Heart right ventricle (tissue), 16 donors: ENCODE measurements around the gene TMEM54. TPM values are rescaled to one million over a fixed set of nuclear protein-coding genes. Genes with fewer than 3 reads are reported as not detected.

Experiments
- ATAC-seq, 8 donors: fragments of 200-7000 bp; cut with Tn5 transposase; one replicate each; pipeline ENCODE4 v1.9.1; 2020; ENCODE audit warnings: mild to moderate bottlenecking in 8 of 8, moderate library complexity in 8 of 8, moderate number of reproducible peaks in 1 of 8
- DNase-seq, 2 donors: peaks; one replicate each; pipeline ENCODE4 v3.0.0-alpha.2; 2020
- H3K27ac ChIP-seq, 10 donors: fragments of 200-600 bp; sonication (generic) in 2 of 10; one replicate each; pipeline versions ENCODE4 v1.5.0 to v1.8.0; 2020 to 2022; ENCODE audit warnings: mild to moderate bottlenecking in 3 of 10
- H3K27me3 ChIP-seq, 7 donors: fragments of 200-600 bp; one replicate each; pipeline ENCODE4 v1.8.0; 2021 to 2022; ENCODE audit warnings: mild to moderate bottlenecking in 2 of 7
- H3K36me3 ChIP-seq, 9 donors: fragments of 200-600 bp; sonication (generic) in 1 of 9; one replicate each; pipeline versions ENCODE4 v1.5.0 to v1.8.0; 2020 to 2022; ENCODE audit warnings: mild to moderate bottlenecking in 2 of 9
- H3K4me1 ChIP-seq, 9 donors: fragments of 200-600 bp; sonication (generic) in 1 of 9; one replicate each; pipeline versions ENCODE4 v1.5.0 to v1.8.0; 2020 to 2022; ENCODE audit warnings: mild to moderate bottlenecking in 4 of 9
- H3K4me3 ChIP-seq, 10 donors: fragments of 200-600 bp; sonication (generic) in 2 of 10; one replicate each; pipeline versions ENCODE4 v1.5.0 to v1.8.0; 2020 to 2022; ENCODE audit warnings: mild to moderate bottlenecking in 7 of 10, moderate library complexity in 2 of 10
- H3K9me3 ChIP-seq, 11 donors: fragments of 200-600 bp in 10 of 11; sonication (generic) in 2 of 11; one replicate each; pipeline versions ENCODE4 v1.5.0 to v1.8.0; 2013 to 2022; ENCODE audit warnings: mild to moderate bottlenecking in 2 of 11, control low read depth in 1 of 11, moderate library complexity in 1 of 11
- WGBS, 2 donors: extraction: QIAGEN DNeasy Blood & Tissue Kit; methylation state at CpG; one replicate each; pipeline ENCODE4 v1.1.7; 2013; ENCODE audit warnings: inconsistent platforms in 1 of 2; 5-methylcytosine and 5-hydroxymethylcytosine counted together
- intact Hi-C, 10 donors: fragments of 100-400 bp; cut with DNase I; formaldehyde crosslinking; loops; one replicate each; pipeline versions ENCODE4 v1.11.1 to v1.14.2; 2022
- polyA plus RNA-seq, 2 donors: library from polyadenylated mRNA; stranded (reverse); fragments of 200-250 nt; gene quantifications; one replicate each; pipeline ENCODE4 v1.2.3, GENCODE V29; 2013
- total RNA-seq, 10 donors: library from RNA; stranded (reverse); fragmentation: NEBNext Ultra II Directional in 3 of 10; extraction: Animal tissue kit (Norgen Biotek cat#: 25700) in 3 of 10; gene quantifications; one replicate each; pipeline versions ENCODE4 v1.2.1 to v1.2.4, GENCODE V29; 2021 to 2023
- TF ChIP-seq, protein P1 (sequence below), 9 donors: fragments of 200-600 bp; sonication (generic) in 2 of 9; IDR thresholded peaks; one replicate each; pipeline versions ENCODE4 v1.5.0 to v1.8.0; 2021 to 2022; ENCODE audit warnings: antibody characterized with exemption in 9 of 9, mild to moderate bottlenecking in 5 of 9, moderate library complexity in 1 of 9
- donor health status: Arrhythmogenic right ventricular cardiomyopathy.
- donor health status: ischemic (EF 13 %, LVEDD 7.1; RV severe dilation, severe dysfunction).
- donor health status: healthy with polysubstance abuse.
- donor health status: DM: no; HTN: yes; CAD: no.
- donor health status: DM: no; HTN: no; CAD: no.
- donor health status: ischemic (EF 25% LVEDD 6.9; RV normal size, moderate dysfunction).
- donor health status: ischemic (EF 25% LVEDD 5.7; RV mildly dilated, moderate dysfunction).
- donor health status: healthy.
- donor health status: DM: yes; HTN: yes; CAD: no.
- donor health status: Ischemic cardiomyopathy.
- donor health status: ischemic (EF 35%, LVEDD 5.7; RV mildly dilated, moderate dysfunction).
- donor health status: nonischemic (EF 11% LVEDD 7.7; RV severe dilation, severe dysfunction).
- donor health status: DM: yes; HTN: yes; CAD: no.
- donor health status: PGD.
- donor health status: ischemic (EF 29% LVEDD 5.4; RV normal size, mild dysfunction).
- donor health status: nonischemic (EF 23%, LVEDD 6.1; RV moderate dilation, normal function).

TMEM54 gene
- total and polyA plus RNA-seq, 12 donors: 4.5 to 22.5 (median 10.8) TPM

- ATAC-seq (peak in 7 of 8 donors; percentile 23 to 69 (median 50)), DNase-seq (no peak)
- TF ChIP-seq, protein P1, sequence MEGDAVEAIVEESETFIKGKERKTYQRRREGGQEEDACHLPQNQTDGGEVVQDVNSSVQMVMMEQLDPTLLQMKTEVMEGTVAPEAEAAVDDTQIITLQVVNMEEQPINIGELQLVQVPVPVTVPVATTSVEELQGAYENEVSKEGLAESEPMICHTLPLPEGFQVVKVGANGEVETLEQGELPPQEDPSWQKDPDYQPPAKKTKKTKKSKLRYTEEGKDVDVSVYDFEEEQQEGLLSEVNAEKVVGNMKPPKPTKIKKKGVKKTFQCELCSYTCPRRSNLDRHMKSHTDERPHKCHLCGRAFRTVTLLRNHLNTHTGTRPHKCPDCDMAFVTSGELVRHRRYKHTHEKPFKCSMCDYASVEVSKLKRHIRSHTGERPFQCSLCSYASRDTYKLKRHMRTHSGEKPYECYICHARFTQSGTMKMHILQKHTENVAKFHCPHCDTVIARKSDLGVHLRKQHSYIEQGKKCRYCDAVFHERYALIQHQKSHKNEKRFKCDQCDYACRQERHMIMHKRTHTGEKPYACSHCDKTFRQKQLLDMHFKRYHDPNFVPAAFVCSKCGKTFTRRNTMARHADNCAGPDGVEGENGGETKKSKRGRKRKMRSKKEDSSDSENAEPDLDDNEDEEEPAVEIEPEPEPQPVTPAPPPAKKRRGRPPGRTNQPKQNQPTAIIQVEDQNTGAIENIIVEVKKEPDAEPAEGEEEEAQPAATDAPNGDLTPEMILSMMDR (IDR thresholded peaks at IDR 0.05): peak in 2 of 9 donors; percentile 22 to 48
- Histone ChIP-seq H3K27me3 (peaks cover 7 to 59% (median 40%) of the 10 kb centered on the region in 7 donors), H3K4me1 (peaks cover 2 to 12% (median 8%) of the 10 kb centered on the region in 9 donors), H3K4me3 (peak overlapping the region in 9 of 10 donors; percentile 31 to 56 (median 50)), H3K27ac (peak overlapping the region in 1 of 10 donors; percentile 9), H3K9me3 (no peaks in the 10 kb centered on the region), H3K36me3 (no peaks in the 10 kb centered on the region)
- intact Hi-C loops: no loop called here
- WGBS, 2 donors: 2 to 5% methylated on average over 49 to 58 of the region's 58 CpGs
Observed at GRCh38 chr1:32893198-32894018, 7.8 kb downstream of the TMEM54 start.

DNA sequence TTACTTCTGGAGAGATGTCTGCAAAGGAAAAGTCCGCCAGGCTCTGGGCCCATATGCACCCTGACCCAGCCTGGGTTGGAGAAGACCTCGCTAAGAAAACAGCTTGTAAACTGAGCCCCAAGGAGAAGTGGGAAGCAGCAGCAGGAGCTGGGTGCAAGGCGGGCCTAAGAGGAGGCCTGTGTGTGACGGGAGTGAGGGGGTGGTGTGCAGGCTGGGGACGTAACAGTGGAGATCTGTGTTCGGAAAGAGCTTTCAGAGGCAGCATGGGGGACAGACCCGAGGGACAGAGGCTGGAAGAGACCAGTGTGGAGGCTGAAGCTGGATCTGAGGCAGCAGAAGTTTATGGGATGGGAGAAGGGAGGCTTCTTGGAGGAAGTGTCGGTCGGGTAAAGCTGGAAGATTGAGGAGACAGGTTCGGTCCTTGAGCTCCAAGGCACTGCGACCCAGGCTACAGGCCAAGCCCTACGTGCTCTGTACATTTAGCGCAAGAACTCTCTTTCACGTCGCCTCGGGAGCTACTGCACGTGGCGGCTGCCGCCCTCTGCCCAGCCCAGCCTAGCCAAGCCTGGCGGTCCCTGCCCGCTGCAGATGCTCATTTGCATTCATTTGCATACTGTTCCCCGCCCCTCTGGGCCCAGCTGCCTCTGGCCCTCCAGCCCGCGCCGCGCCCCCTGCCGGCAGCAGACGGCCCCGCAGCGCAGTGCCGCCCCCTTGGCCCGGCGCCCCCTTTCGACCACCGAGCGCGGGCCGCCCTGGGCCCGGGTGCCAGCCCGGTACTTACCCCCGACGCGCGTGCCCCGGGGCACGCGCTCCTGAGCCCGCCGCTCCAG lies 8.6 kb downstream of the TMEM54 start:
- H3K9me3 ChIP-seq: no peaks in the 10 kb centered on the region
- peaks cover 9 to 68% (median 47%) of the 10 kb centered on the region in 7 donors for H3K27me3 ChIP-seq
- peak overlapping the region in 9 of 10 donors; percentile 31 to 56 (median 50) for H3K4me3 ChIP-seq
- intact Hi-C loops: no loop called here
- DNase-seq: no peak
- WGBS, 2 donors: 18 to 20% methylated on average over 47 to 49 of the region's 49 CpGs
- H3K36me3 ChIP-seq: no peaks in the 10 kb centered on the region
- ATAC-seq: peak in 3 of 8 donors; percentile 19 to 22 (median 20)
- H3K27ac ChIP-seq: no peak overlapping the region
- TF ChIP-seq, protein P1 (IDR thresholded peaks at IDR 0.05): peak; percentile 16 to 60 (median 38)
- H3K4me1 ChIP-seq: peaks cover 2 to 12% (median 8%) of the 10 kb centered on the region in 9 donors

DNA sequence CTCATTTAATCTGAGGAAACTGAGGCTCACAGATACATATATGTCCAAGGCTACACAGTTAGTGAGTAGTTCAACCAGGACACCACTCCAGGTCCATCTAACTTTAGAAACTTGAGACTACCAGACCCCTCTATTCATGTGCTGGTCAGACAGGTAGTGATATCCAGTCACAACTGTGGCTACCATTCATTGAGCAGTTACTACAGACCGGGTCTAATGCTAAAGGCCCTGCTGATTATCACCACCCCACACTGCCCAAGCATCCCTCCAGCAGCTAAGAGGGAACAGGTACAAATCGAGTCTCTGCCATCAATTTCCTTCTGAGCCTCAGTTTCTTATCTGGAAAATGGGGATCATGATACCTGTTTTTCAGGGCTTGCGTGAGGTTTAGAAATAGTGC lies 9.6 kb downstream of the TMEM54 start:
- Histone ChIP-seq H3K4me3 (no peak overlapping the region), H3K27ac (no peak overlapping the region), H3K4me1 (peaks cover 2 to 13% (median 9%) of the 10 kb centered on the region in 9 donors), H3K36me3 (no peaks in the 10 kb centered on the region), H3K9me3 (no peaks in the 10 kb centered on the region), H3K27me3 (peaks cover 18 to 77% (median 57%) of the 10 kb centered on the region in 7 donors)
- intact Hi-C loops: no loop called here
- TF ChIP-seq, protein P1 (IDR thresholded peaks at IDR 0.05): no peak
- 88 to 91% methylated on average over 3 of the region's 3 CpGs for WGBS, 2 donors
- no peak for ATAC-seq
- no peak for DNase-seq

GRCh38 chr1:32891241-32891570 lies 10.0 kb downstream of the TMEM54 start:
- no peak overlapping the region for H3K27ac ChIP-seq
- H3K4me1 ChIP-seq: peaks cover 2 to 17% (median 10%) of the 10 kb centered on the region in 9 donors
- no peaks in the 10 kb centered on the region for H3K36me3 ChIP-seq
- TF ChIP-seq, protein P1 (IDR thresholded peaks at IDR 0.05): no peak
- intact Hi-C loops: no loop called here
- peaks cover 18 to 81% (median 61%) of the 10 kb centered on the region in 7 donors for H3K27me3 ChIP-seq
- ATAC-seq (no peak), DNase-seq (no peak)
- H3K9me3 ChIP-seq: no peaks in the 10 kb centered on the region
- WGBS, 2 donors: 90 to 100% methylated on average over 1 of the region's 1 CpG
- H3K4me3 ChIP-seq: no peak overlapping the region
